Neural progenitor cell (in vitro differentiated cells): Measurements from ENCODE around the gene CKAP2. TPM values are rescaled to one million over a fixed set of nuclear protein-coding genes. Genes with fewer than 3 reads are reported as not detected.
"Not testable (repeated sequence)": the region's sequence is repeated elsewhere in the genome, so short reads cannot be mapped to it uniquely, and the experiment has no call there.

Experiments
- DNase-seq: peaks from one replicate; pipeline ENCODE4 v3.0.0-alpha.2; 2016; ENCODE audit warnings: low spot score
- H2AFZ ChIP-seq: fragments of 200-600 bp; sonication (generic); replicated peaks from 2 replicates; pipeline ENCODE4 v1.6.1; 2016; ENCODE audit warnings: antibody characterized with exemption
- H3F3A ChIP-seq: fragments of 200-600 bp; sonication (generic); 2 replicates; pipeline ENCODE4 v1.6.1; 2016; ENCODE audit warnings: antibody characterized with exemption, low read depth
- H3K27ac ChIP-seq: fragments of 200-600 bp; sonication (generic); 2 replicates; pipeline ENCODE4 v1.5.1; 2016; ENCODE audit warnings: mild to moderate bottlenecking
- H3K27me3 ChIP-seq: fragments of 200-600 bp; sonication (generic); 2 replicates; pipeline ENCODE4 v1.6.1; 2016; ENCODE audit warnings: mild to moderate bottlenecking, moderate library complexity
- H3K36me3 ChIP-seq: fragments of 200-600 bp; sonication (generic); 2 replicates; pipeline ENCODE4 v1.5.1; 2016
- H3K4me1 ChIP-seq: fragments of 200-600 bp; sonication (generic); 2 replicates; pipeline ENCODE4 v1.6.1; 2016; ENCODE audit warnings: mixed run types
- H3K4me2 ChIP-seq: fragments of 200-600 bp; sonication (generic); 2 replicates; pipeline ENCODE4 v1.6.1; 2016
- H3K4me3 ChIP-seq: fragments of 200-600 bp; sonication (generic); 2 replicates; pipeline ENCODE4 v1.5.1; 2016
- H3K79me2 ChIP-seq: fragments of 200-600 bp; sonication (generic); 2 replicates; pipeline ENCODE4 v1.6.1; 2016; ENCODE audit warnings: low read depth
- H3K9ac ChIP-seq: fragments of 200-600 bp; sonication (generic); 2 replicates; pipeline ENCODE4 v1.6.1; 2016
- H3K9me3 ChIP-seq: fragments of 200-600 bp; sonication (generic); 2 replicates; pipeline ENCODE4 v1.5.1; 2016; ENCODE audit warnings: low read depth
- H4K20me1 ChIP-seq: fragments of 200-600 bp; sonication (generic); 2 replicates; pipeline ENCODE4 v1.6.1; 2016; ENCODE audit warnings: low read depth
- H3K27ac Mint-ChIP-seq: 3 replicates; pipeline ENCODE4 v1.8.0; 2021; ENCODE audit warnings: mixed read lengths
- H3K27me3 Mint-ChIP-seq: 2 replicates; pipeline ENCODE4 v1.8.0; 2022; ENCODE audit warnings: low read depth, mild to moderate bottlenecking, inconsistent platforms, moderate library complexity, mixed read lengths; ENCODE audit not compliant: insufficient read depth
- H3K36me3 Mint-ChIP-seq: 3 replicates; pipeline ENCODE4 v1.8.0; 2021; ENCODE audit warnings: mixed read lengths
- H3K4me1 Mint-ChIP-seq: 3 replicates; pipeline ENCODE4 v1.8.0; 2021; ENCODE audit warnings: mixed read lengths
- H3K4me3 Mint-ChIP-seq: 3 replicates; pipeline ENCODE4 v1.8.0; 2021; ENCODE audit warnings: mild to moderate bottlenecking, moderate library complexity, mixed read lengths
- H3K9me3 Mint-ChIP-seq: 3 replicates; pipeline ENCODE4 v1.8.0; 2020; ENCODE audit warnings: mixed read lengths
- total RNA-seq: library from RNA; depleted of rRNA; stranded (reverse); fragments of >200 nt; gene quantifications from 2 replicates; pipeline ENCODE4 v1.2.3, GENCODE V29; 2015; ENCODE audit warnings: low replicate concordance

The CKAP2 gene
- total RNA-seq, 1 donor from 2014 or later: 224 TPM

- not testable (repeated sequence) for H3K4me1 Mint-ChIP-seq, H3K27me3 ChIP-seq, H3K4me3 Mint-ChIP-seq, H3K36me3 ChIP-seq, H2AFZ ChIP-seq, H3F3A ChIP-seq, DNase-seq, H3K9me3 Mint-ChIP-seq, H3K79me2 ChIP-seq, H3K4me1 ChIP-seq, H3K9ac ChIP-seq, H3K9me3 ChIP-seq, H3K36me3 Mint-ChIP-seq, H3K27ac ChIP-seq, H3K4me3 ChIP-seq, H3K27ac Mint-ChIP-seq, H4K20me1 ChIP-seq, H3K27me3 Mint-ChIP-seq, H3K4me2 ChIP-seq
These were observed 42.7 kb downstream of the CKAP2 start for GRCh38 chr13:52497979-52498378.

GRCh38 chr13:52502277-52502676, 47.0 kb downstream of the CKAP2 start:
- H3K9me3 Mint-ChIP-seq: peaks cover 16% of the 10 kb centered on the region
- not testable (repeated sequence) for H3K9me3 ChIP-seq, H3K27me3 Mint-ChIP-seq, H3K79me2 ChIP-seq, H3K9ac ChIP-seq, H4K20me1 ChIP-seq, DNase-seq, H3K36me3 ChIP-seq, H3K36me3 Mint-ChIP-seq, H3K27ac ChIP-seq, H3K4me2 ChIP-seq, H3K4me3 Mint-ChIP-seq, H3K4me1 Mint-ChIP-seq, H3K4me3 ChIP-seq, H3K27ac Mint-ChIP-seq, H3K4me1 ChIP-seq, H3F3A ChIP-seq, H2AFZ ChIP-seq, H3K27me3 ChIP-seq

GRCh38 chr13:52505843-52506242, 50.6 kb downstream of the CKAP2 start:
- not testable (repeated sequence) for H4K20me1 ChIP-seq, H3K27me3 ChIP-seq

GRCh38 chr13:52509532-52509931, 54.3 kb downstream of the CKAP2 start:
- not testable (repeated sequence) for H3K9me3 ChIP-seq, H3K4me1 ChIP-seq, DNase-seq, H3K79me2 ChIP-seq, H3K27me3 Mint-ChIP-seq, H3K4me3 Mint-ChIP-seq, H3K36me3 ChIP-seq, H3K36me3 Mint-ChIP-seq, H3K9me3 Mint-ChIP-seq, H3K27ac Mint-ChIP-seq, H2AFZ ChIP-seq, H3F3A ChIP-seq, H4K20me1 ChIP-seq, H3K27ac ChIP-seq, H3K4me1 Mint-ChIP-seq, H3K4me2 ChIP-seq, H3K4me3 ChIP-seq, H3K9ac ChIP-seq, H3K27me3 ChIP-seq

More at GRCh38 chr13:52505843-52506242, 50.6 kb downstream of the CKAP2 start:
- not testable (repeated sequence) for H3K4me3 Mint-ChIP-seq, H2AFZ ChIP-seq, H3K4me1 ChIP-seq, H3K4me1 Mint-ChIP-seq, H3K36me3 Mint-ChIP-seq, H3K36me3 ChIP-seq, H3F3A ChIP-seq, DNase-seq, H3K9ac ChIP-seq, H3K4me2 ChIP-seq, H3K27me3 Mint-ChIP-seq, H3K27ac Mint-ChIP-seq, H3K27ac ChIP-seq, H3K79me2 ChIP-seq, H3K9me3 ChIP-seq, H3K4me3 ChIP-seq
- H3K9me3 Mint-ChIP-seq: peaks cover 17% of the 10 kb centered on the region

GRCh38 chr13:52510221-52510797, 55.0 kb downstream of the CKAP2 start:
- not testable (repeated sequence) for H3F3A ChIP-seq, DNase-seq, H3K4me1 Mint-ChIP-seq, H3K9me3 ChIP-seq, H3K4me3 ChIP-seq, H3K4me2 ChIP-seq, H3K9me3 Mint-ChIP-seq, H3K36me3 ChIP-seq, H3K27ac ChIP-seq, H3K27me3 Mint-ChIP-seq, H3K27me3 ChIP-seq, H3K36me3 Mint-ChIP-seq, H3K4me3 Mint-ChIP-seq, H3K9ac ChIP-seq, H4K20me1 ChIP-seq, H3K27ac Mint-ChIP-seq, H3K79me2 ChIP-seq, H3K4me1 ChIP-seq, H2AFZ ChIP-seq

- H3K27me3 ChIP-seq, H3K9ac ChIP-seq, H3K36me3 ChIP-seq, H2AFZ ChIP-seq, H3K79me2 ChIP-seq, H4K20me1 ChIP-seq, DNase-seq, H3K27me3 Mint-ChIP-seq, H3K27ac ChIP-seq, H3K9me3 ChIP-seq, H3K4me3 Mint-ChIP-seq, H3K4me3 ChIP-seq, H3K4me2 ChIP-seq, H3K36me3 Mint-ChIP-seq, H3K4me1 ChIP-seq, H3K9me3 Mint-ChIP-seq, H3K27ac Mint-ChIP-seq, H3K4me1 Mint-ChIP-seq, H3F3A ChIP-seq: not testable (repeated sequence)
These were observed 56.3 kb downstream of the CKAP2 start for GRCh38 chr13:52511598-52511997.

GRCh38 chr13:52513957-52514596, 58.8 kb downstream of the CKAP2 start:
- H2AFZ ChIP-seq, DNase-seq, H3K9me3 Mint-ChIP-seq, H3K27ac Mint-ChIP-seq, H3K36me3 ChIP-seq, H3K4me1 Mint-ChIP-seq, H3K4me1 ChIP-seq, H3K36me3 Mint-ChIP-seq, H3K79me2 ChIP-seq, H3K27ac ChIP-seq, H3K27me3 ChIP-seq, H3K4me2 ChIP-seq, H3K4me3 Mint-ChIP-seq, H3F3A ChIP-seq, H3K27me3 Mint-ChIP-seq, H4K20me1 ChIP-seq, H3K4me3 ChIP-seq, H3K9me3 ChIP-seq, H3K9ac ChIP-seq: not testable (repeated sequence)

- H3K27me3 Mint-ChIP-seq, H3K27me3 ChIP-seq, H4K20me1 ChIP-seq, H3K4me3 ChIP-seq, H3K27ac ChIP-seq, H3K4me3 Mint-ChIP-seq, H3F3A ChIP-seq, H3K9me3 ChIP-seq, H3K36me3 Mint-ChIP-seq, H3K4me1 ChIP-seq, H3K79me2 ChIP-seq, H2AFZ ChIP-seq, H3K9ac ChIP-seq, DNase-seq, H3K4me2 ChIP-seq, H3K4me1 Mint-ChIP-seq, H3K9me3 Mint-ChIP-seq, H3K27ac Mint-ChIP-seq, H3K36me3 ChIP-seq: not testable (repeated sequence)
These were observed 68.0 kb downstream of the CKAP2 start for GRCh38 chr13:52523323-52523722.
